Measurements from ENCODE around the gene SNX17. TPM values are rescaled to one million over a fixed set of nuclear protein-coding genes. Genes with fewer than 3 reads are reported as not detected.

The SNX17 gene
- total RNA-seq, 1 donor from 2014 or later = 58.9 TPM

GRCh38 chr2:27390822-27391679 is 20.6 kb downstream of the SNX17 start:
- Histone ChIP-seq H3K27ac (replicated peaks) (no peak overlapping the region), H3K27me3 (ENCODE audit: low read depth) (no peaks in the 10 kb centered on the region), H3K4me1 (no peaks in the 10 kb centered on the region), H3K36me3 (peaks cover 8% of the 10 kb centered on the region), H3K9me3 (replicated peaks) (no peaks in the 10 kb centered on the region), H3K4me3 (no peak overlapping the region)
- intact Hi-C loops (cut with micrococcal nuclease) = no loop called here
- DNase-seq = no peak
- no peak for TF ChIP-seq CTCF (IDR thresholded peaks at IDR 0.05; ENCODE audit: borderline replicate concordance)

- Histone ChIP-seq H3K27ac (replicated peaks) (no peak overlapping the region), H3K9me3 (replicated peaks) (no peaks in the 10 kb centered on the region), H3K4me3 (no peak overlapping the region), H3K36me3 (peaks cover 6% of the 10 kb centered on the region), H3K27me3 (ENCODE audit: low read depth) (no peaks in the 10 kb centered on the region), H3K4me1 (no peaks in the 10 kb centered on the region)
- no peak for TF ChIP-seq CTCF (IDR thresholded peaks at IDR 0.05; ENCODE audit: borderline replicate concordance)
- intact Hi-C loops (cut with micrococcal nuclease) = no loop called here
- no peak for DNase-seq
These were observed 22.8 kb downstream of the SNX17 start for GRCh38 chr2:27393225-27393624.

- no peaks in the 10 kb centered on the region for H3K36me3 ChIP-seq
- H3K4me1 ChIP-seq = no peaks in the 10 kb centered on the region
- no peak overlapping the region for H3K27ac ChIP-seq (replicated peaks)
- no peak for DNase-seq
- H3K27me3 ChIP-seq (ENCODE audit: low read depth) = no peaks in the 10 kb centered on the region
- H3K9me3 ChIP-seq (replicated peaks) = no peaks in the 10 kb centered on the region
- intact Hi-C loops (cut with micrococcal nuclease) = no loop called here
- TF ChIP-seq CTCF (IDR thresholded peaks at IDR 0.05; ENCODE audit: borderline replicate concordance) = no peak
- H3K4me3 ChIP-seq = no peak overlapping the region
These were observed 28.5 kb downstream of the SNX17 start for GRCh38 chr2:27398962-27399361.

- TF ChIP-seq CTCF (IDR thresholded peaks at IDR 0.05; ENCODE audit: borderline replicate concordance) = no peak
- H3K27ac ChIP-seq (replicated peaks) = no peak overlapping the region
- no peak overlapping the region for H3K4me3 ChIP-seq
- intact Hi-C loops (cut with micrococcal nuclease) = no loop called here
- peaks cover 4% of the 10 kb centered on the region for H3K36me3 ChIP-seq
- H3K27me3 ChIP-seq (ENCODE audit: low read depth) = no peaks in the 10 kb centered on the region
- H3K4me1 ChIP-seq = no peaks in the 10 kb centered on the region
- no peaks in the 10 kb centered on the region for H3K9me3 ChIP-seq (replicated peaks)
- no peak for DNase-seq
These were observed 30.1 kb downstream of the SNX17 start for GRCh38 chr2:27400348-27401135.

- intact Hi-C loops (cut with micrococcal nuclease) = no loop called here
- Histone ChIP-seq H3K9me3 (replicated peaks) (no peaks in the 10 kb centered on the region), H3K4me1 (peaks cover 45% of the 10 kb centered on the region), H3K4me3 (peak overlapping the region; percentile 98), H3K27me3 (ENCODE audit: low read depth) (no peaks in the 10 kb centered on the region), H3K36me3 (peaks cover 4% of the 10 kb centered on the region), H3K27ac (replicated peaks) (no peak overlapping the region)
- DNase-seq = no peak
- TF ChIP-seq CTCF (IDR thresholded peaks at IDR 0.05; ENCODE audit: borderline replicate concordance) = peak; percentile 60
These were observed 37.5 kb downstream of the SNX17 start for GRCh38 chr2:27407798-27408491.
